Smooth muscle cell of the brain vasculature (primary cell): ENCODE data around the gene CWC22.
"Not testable (repeated sequence)": the region's sequence is repeated elsewhere in the genome, so short reads cannot be mapped to it uniquely, and the experiment has no call there.

Source experiments
- DNase-seq: peaks from one replicate; pipeline ENCODE4 v3.0.0-alpha.2; 2012; ENCODE audit warnings: low read depth, low spot score

Gene CWC22

GRCh38 chr2:180003559-180003958 is 3.5 kb downstream of the CWC22 start:
- DNase-seq: no peak

GRCh38 chr2:180003073-180003472 is 4.0 kb downstream of the CWC22 start:
- no peak for DNase-seq

DNA sequence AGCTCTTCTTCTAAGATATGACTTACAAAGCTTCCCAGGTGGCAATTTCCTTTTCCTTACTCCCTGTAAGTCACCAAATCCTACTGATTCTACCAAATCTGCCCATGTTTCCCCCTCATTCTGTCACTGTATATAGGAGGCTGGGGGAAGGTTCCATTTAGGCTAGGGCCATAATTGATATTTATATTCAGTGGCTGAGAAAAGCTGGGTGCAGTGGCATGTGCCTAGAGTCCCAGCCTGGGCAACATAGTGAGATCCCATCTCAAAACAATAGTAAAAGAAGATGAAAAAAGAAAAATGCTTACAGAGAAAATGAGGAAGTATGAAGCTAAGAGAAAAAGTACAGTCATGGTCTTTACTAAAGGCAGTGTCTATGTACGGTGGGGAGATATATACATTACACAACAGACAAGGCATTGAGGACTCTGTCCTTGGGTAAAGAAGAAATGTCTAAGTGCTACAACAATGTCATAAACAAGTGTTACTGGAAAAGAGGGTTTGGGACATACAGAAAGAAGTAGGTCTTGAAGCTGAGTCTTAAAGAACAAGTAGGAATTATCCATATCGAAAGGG is 4.8 kb downstream of the CWC22 start:
- no peak for DNase-seq

GRCh38 chr2:180001726-180002125 is 5.4 kb downstream of the CWC22 start:
- DNase-seq: no peak

GRCh38 chr2:180000434-180000833 is 6.7 kb downstream of the CWC22 start:
- DNase-seq: no peak

DNA sequence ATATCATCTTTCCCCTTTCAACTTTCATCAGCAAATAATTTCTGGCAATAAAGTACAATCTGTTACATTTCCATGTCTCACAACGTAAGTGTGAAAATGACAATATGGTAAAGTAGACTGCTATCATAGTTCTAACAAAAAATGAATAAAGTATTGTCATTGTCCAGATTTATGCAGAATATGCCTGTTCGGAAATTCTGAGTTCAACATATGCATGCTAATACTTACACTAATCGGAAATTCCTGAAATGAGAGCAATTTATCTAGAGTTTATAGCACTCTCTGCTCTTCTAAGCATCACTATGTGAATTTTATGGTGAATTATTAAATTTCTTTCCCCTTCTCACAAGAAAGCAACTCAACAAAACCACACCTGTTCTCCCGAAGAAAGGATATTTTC is 8.1 kb downstream of the CWC22 start:
- no peak for DNase-seq

GRCh38 chr2:179995741-179996515 is 11.2 kb downstream of the CWC22 start:
- DNase-seq: no peak

GRCh38 chr2:179991344-179991743 is 15.8 kb downstream of the CWC22 start:
- no peak for DNase-seq

DNA sequence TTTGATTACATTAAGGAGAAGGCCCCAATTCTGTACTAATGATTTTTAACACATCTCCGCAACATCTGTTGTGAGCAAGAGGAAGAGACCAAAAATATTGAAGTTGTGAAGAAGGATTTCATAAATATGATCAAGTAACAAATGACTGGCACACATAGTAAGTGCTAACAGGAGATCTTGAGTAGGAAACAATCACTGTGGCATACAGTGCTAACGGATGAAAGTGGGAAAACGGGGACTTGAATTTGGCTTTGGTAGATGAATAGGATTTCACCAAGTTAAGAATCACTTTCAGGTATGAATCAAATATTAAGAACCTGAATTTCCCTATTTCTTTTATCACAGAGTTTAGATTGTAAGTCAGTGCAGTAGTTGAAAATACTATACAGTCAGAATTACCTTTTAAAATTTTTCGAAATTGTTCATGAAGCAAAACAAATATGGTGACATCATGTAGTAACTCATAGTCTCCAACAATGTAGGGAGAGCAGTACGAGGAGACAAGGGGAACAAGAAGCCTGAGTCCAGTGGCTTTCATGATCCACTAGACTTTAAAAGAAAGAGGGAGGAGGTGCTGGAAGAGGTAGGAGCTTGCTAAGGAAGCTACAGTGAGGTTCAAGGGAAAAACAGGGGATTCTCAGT is 16.3 kb downstream of the CWC22 start:
- DNase-seq: no peak

DNA sequence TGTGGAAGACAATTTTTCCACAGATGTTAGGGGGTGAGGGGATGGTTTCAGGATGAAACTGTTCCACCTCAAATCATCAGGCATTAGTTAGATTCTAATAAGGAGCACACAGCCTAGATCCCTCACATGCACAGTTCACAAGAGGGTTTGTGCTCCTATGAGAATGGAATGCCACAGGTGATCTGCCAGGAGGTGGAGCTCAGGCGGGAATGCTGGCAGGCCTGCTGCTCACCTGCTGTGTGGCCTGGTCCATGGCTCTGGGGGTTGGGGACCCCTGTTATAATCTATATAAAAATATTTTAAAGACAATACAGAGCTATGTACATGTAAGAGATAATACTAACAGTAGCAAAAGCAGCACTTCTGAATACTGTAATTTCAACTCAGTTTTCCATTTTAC is 19.2 kb downstream of the CWC22 start:
- DNase-seq: no peak

GRCh38 chr2:179985163-179985820 is 21.8 kb downstream of the CWC22 start:
- DNase-seq: no peak

GRCh38 chr2:179983250-179983932 is 23.7 kb downstream of the CWC22 start:
- no peak for DNase-seq

- DNase-seq: no peak
These were observed 26.0 kb downstream of the CWC22 start for GRCh38 chr2:179981085-179981484.

DNA sequence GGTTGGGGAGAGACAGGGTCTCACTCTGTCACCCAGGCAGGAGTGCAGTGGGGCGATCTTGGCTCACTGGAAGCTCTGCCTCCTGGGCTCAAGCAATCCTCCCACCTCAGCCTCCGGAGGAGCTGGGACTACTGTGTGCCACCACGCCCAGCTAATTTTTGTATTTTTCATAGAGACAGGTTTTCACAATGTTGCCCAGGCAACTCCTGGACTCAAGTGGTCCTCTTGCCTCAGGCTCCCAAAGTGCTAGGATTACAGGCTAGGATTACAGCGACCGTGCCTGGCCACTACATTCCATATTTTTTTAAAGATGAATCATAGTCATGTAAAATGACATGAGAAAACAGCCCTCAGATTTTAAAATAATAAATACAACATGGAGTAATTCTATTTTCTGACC is 32.3 kb downstream of the CWC22 start:
- DNase-seq: no peak

- no peak for DNase-seq
These were observed 40.2 kb downstream of the CWC22 start for GRCh38 chr2:179966778-179967394.

- no peak for DNase-seq
These were observed 41.5 kb downstream of the CWC22 start for GRCh38 chr2:179965291-179966258.

- DNase-seq: no peak
These were observed 43.5 kb downstream of the CWC22 start for GRCh38 chr2:179963626-179964025.

- not testable (repeated sequence) for DNase-seq
These were observed 48.8 kb downstream of the CWC22 start for GRCh38 chr2:179958251-179958650.

DNA sequence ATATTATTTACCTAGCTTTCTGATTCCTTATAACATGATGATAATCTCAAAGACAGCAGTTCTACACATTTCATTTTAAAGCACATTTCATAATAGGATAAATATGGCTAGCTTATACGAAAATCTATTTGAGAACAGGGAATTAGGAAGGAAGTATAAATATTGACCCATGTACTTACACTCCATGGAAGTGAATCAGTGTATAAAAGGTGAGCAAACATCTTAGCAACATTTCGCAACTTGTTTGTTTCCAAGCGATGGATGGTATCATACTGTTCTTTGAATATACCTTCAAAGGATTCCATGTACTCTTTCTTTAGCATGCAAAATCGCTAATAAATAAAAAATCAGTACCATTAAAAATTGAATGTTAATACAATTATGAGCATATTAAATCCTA is 53.1 kb downstream of the CWC22 start:
- DNase-seq: no peak

DNA sequence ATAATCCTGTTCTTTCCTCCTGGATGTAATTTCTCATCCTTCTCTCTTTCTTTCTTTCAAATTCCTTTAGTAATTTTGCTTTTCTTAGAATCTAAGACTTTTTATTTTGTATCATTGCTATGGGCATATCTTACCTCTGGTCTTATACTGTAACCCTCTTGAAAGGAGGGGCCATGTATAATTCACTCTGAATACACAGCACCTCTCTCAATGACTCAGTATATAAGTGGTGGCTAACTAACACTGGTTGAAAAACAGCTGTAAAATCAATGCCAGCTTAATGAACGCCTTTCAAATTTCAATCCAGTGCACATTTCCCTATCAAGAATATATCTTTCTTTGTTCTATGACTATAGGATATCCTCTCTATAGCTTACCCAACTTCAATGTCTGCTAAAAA is 53.7 kb downstream of the CWC22 start:
- no peak for DNase-seq
